ENCODE measurements around the gene BBS1. TPM values are rescaled to one million over a fixed set of nuclear protein-coding genes. Genes with fewer than 3 reads are reported as not detected.

BBS1 gene
- total and polyA plus RNA-seq, 2 donors: 11.0 to 14.1 TPM

DNA sequence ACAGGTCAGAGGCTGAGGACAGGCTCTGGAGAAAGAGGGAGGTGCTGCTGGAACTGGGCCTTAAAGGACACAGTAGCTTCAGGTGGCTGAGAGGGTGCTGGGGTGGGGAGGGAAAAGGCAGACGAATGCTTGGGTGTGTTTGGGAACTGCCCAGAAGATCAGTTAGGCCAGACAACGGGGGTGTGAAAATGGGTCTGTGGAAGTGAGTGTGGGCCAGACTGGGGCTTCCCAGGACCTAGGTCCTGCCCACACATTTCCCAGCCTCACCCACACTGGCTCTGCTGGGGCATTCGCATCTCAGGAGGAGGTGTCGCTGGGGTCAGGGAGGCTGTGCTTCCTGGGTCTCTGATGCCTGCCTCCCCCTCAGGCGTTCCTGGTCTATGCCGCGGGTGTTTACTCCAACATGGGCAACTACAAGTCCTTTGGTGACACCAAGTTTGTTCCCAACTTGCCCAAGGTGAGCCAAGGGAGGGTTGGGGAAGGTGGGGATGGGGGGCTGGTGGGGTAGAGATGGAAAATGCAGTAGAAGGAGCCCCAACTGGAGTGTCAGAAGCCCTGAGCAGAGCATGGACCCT, 25.5 kb upstream of the BBS1 start:
- Histone ChIP-seq H3K27ac (ENCODE audit: low read depth in 1 of 2, low read length in 1 of 2) (no peak overlapping the region), H3K36me3 (ENCODE audit: control insufficient read depth in 2 of 2, insufficient read depth in 2 of 2, low read length in 1 of 2) (peaks cover 17 to 49% of the 10 kb centered on the region in 2 donors), H3K27me3 (ENCODE audit: control insufficient read depth in 2 of 2, insufficient read depth in 1 of 2, low read length in 1 of 2) (no peaks in the 10 kb centered on the region), H3K4me3 (ENCODE audit: low read length in 2 of 2) (no peak overlapping the region), H3K4me1 (ENCODE audit: control insufficient read depth in 2 of 2, insufficient read depth in 2 of 2, low read length in 2 of 2) (peaks cover 5 to 8% of the 10 kb centered on the region in 2 donors), H3K9me3 (ENCODE audit: control insufficient read depth in 2 of 2, insufficient read depth in 1 of 2, low read length in 1 of 2) (no peaks in the 10 kb centered on the region)
- no peak for DNase-seq (ENCODE audit: low read depth in 6 of 9, low spot score in 9 of 9)
- WGBS: 97% methylated on average over 7 of the region's 7 CpGs

DNA sequence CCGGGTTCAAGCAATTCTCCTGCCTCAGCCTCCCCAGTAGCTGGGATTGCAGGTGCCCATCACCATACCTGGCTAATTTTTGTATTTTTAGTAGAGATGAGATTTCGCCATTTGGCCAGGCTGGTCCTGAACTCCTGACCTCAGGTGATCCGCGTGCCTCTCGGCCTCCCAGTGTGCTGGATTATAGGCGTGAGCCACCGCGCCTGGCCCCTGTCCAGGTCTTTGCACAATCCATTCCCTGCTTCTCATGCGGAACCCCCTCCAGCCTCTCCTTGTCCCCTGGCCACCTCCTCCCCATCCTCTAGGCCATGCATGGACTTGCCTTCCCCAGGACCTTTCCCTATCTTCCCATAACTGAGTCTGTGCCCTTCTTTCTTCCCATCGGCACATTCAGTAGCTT, 21.5 kb upstream of the BBS1 start:
- no peak for DNase-seq (ENCODE audit: low read depth in 6 of 9, low spot score in 9 of 9)
- Histone ChIP-seq H3K4me1 (ENCODE audit: control insufficient read depth in 2 of 2, insufficient read depth in 2 of 2, low read length in 2 of 2) (no peaks in the 10 kb centered on the region), H3K4me3 (ENCODE audit: low read length in 2 of 2) (no peak overlapping the region), H3K36me3 (ENCODE audit: control insufficient read depth in 2 of 2, insufficient read depth in 2 of 2, low read length in 1 of 2) (peaks cover 51 to 59% of the 10 kb centered on the region in 2 donors), H3K9me3 (ENCODE audit: control insufficient read depth in 2 of 2, insufficient read depth in 1 of 2, low read length in 1 of 2) (no peaks in the 10 kb centered on the region), H3K27me3 (ENCODE audit: control insufficient read depth in 2 of 2, insufficient read depth in 1 of 2, low read length in 1 of 2) (no peaks in the 10 kb centered on the region), H3K27ac (ENCODE audit: low read depth in 1 of 2, low read length in 1 of 2) (no peak overlapping the region)
- WGBS: 92% methylated on average over 10 of the region's 10 CpGs

DNA sequence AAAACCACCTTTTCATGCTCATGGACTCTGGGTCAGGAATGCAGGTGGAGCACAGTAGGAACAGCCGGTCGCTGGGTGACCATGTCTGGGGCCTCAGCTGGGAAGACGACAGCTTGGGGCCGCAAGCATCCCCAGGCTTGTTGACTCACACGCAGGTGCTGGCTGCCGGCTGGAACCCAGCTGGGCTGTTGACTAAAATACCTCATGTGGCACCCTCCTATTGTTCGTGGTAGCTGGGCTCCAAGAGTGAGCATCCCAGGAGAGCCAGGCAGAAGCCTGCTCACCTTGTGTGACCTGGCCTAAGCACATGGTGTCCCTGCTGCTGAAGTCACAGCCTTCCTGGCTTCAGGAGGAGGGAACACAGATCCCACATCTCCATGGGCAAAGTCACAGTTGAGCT, 20.8 kb upstream of the BBS1 start:
- H3K27me3 ChIP-seq (ENCODE audit: control insufficient read depth in 2 of 2, insufficient read depth in 1 of 2, low read length in 1 of 2): no peaks in the 10 kb centered on the region
- H3K36me3 ChIP-seq (ENCODE audit: control insufficient read depth in 2 of 2, insufficient read depth in 2 of 2, low read length in 1 of 2): peaks cover 56 to 63% of the 10 kb centered on the region in 2 donors
- no peak overlapping the region for H3K4me3 ChIP-seq (ENCODE audit: low read length in 2 of 2)
- DNase-seq (ENCODE audit: low read depth in 6 of 9, low spot score in 9 of 9): no peak
- no peaks in the 10 kb centered on the region for H3K4me1 ChIP-seq (ENCODE audit: control insufficient read depth in 2 of 2, insufficient read depth in 2 of 2, low read length in 2 of 2)
- 97% methylated on average over 7 of the region's 7 CpGs for WGBS
- no peaks in the 10 kb centered on the region for H3K9me3 ChIP-seq (ENCODE audit: control insufficient read depth in 2 of 2, insufficient read depth in 1 of 2, low read length in 1 of 2)
- no peak overlapping the region for H3K27ac ChIP-seq (ENCODE audit: low read depth in 1 of 2, low read length in 1 of 2)

DNA sequence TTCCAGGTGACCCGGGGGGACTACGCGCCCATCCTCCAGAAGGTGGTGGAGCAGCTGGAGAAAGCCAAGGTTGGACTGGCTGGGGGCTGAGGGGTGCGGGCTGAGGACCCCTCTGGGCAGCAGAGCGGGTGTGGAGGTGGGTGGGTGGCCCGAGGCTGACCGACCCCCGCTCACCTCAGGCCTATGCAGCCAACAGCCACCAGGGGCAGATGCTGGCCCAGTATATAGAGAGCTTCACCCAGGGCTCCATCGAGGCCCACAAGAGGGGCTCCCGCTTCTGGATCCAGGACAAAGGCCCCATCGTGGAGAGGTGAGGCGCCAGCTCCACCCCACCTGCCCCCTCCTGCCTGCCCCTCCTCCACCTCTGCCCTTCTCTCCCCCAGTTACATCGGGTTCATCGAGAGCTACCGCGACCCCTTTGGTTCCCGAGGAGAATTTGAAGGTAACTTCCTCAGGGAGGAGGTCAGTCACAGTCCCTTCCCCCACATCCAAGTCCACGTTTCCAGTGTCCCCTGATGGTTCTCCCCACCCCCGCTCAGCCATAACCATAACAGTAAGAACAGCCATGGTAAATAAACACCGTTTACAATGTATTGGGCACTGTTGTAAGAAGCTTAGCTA, 19.0 kb upstream of the BBS1 start:
- no peaks in the 10 kb centered on the region for H3K27me3 ChIP-seq (ENCODE audit: control insufficient read depth in 2 of 2, insufficient read depth in 1 of 2, low read length in 1 of 2)
- H3K27ac ChIP-seq (ENCODE audit: low read depth in 1 of 2, low read length in 1 of 2): no peak overlapping the region
- DNase-seq (ENCODE audit: low read depth in 6 of 9, low spot score in 9 of 9): no peak
- H3K4me1 ChIP-seq (ENCODE audit: control insufficient read depth in 2 of 2, insufficient read depth in 2 of 2, low read length in 2 of 2): no peaks in the 10 kb centered on the region
- H3K36me3 ChIP-seq (ENCODE audit: control insufficient read depth in 2 of 2, insufficient read depth in 2 of 2, low read length in 1 of 2): peaks cover 62 to 66% of the 10 kb centered on the region in 2 donors
- 93% methylated on average over 20 of the region's 20 CpGs for WGBS
- H3K9me3 ChIP-seq (ENCODE audit: control insufficient read depth in 2 of 2, insufficient read depth in 1 of 2, low read length in 1 of 2): no peaks in the 10 kb centered on the region
- H3K4me3 ChIP-seq (ENCODE audit: low read length in 2 of 2): no peak overlapping the region

DNA sequence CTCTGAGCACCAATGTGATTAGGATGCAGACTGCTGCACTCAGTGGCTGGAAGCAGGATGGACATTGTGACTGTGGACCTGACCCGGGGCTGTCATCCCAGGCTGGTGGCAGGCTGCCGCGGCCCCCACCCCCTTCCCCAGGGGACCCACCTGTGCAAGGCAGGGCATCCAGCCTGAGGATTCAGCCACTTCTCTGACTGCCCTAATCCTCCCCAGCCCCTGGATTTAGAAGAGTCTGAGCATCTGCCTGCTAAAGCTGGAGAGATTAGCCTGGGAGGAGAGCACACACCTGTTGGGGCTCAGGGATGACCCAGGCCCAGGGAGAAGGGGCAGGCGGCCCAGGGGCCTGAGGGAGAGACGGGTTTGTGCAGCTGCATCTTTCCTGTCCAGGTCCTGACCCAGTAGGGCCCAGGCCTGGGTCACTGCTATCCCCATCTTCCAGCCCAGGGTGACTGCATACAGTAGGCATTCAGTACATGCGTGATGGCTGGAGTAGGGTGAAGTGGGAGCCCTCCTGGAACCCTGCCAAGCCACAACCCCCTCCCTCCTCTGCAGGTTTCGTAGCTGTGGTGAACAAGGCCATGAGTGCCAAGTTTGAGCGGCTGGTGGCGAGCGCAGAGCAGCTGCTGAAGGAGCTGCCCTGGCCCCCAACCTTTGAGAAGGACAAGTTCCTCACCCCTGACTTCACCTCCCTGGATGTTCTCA, 18.1 kb upstream of the BBS1 start:
- no peak for DNase-seq (ENCODE audit: low read depth in 6 of 9, low spot score in 9 of 9)
- Histone ChIP-seq H3K4me3 (ENCODE audit: low read length in 2 of 2) (no peak overlapping the region), H3K9me3 (ENCODE audit: control insufficient read depth in 2 of 2, insufficient read depth in 1 of 2, low read length in 1 of 2) (no peaks in the 10 kb centered on the region), H3K27ac (ENCODE audit: low read depth in 1 of 2, low read length in 1 of 2) (no peak overlapping the region), H3K36me3 (ENCODE audit: control insufficient read depth in 2 of 2, insufficient read depth in 2 of 2, low read length in 1 of 2) (peaks cover 60 to 72% of the 10 kb centered on the region in 2 donors), H3K27me3 (ENCODE audit: control insufficient read depth in 2 of 2, insufficient read depth in 1 of 2, low read length in 1 of 2) (no peaks in the 10 kb centered on the region), H3K4me1 (ENCODE audit: control insufficient read depth in 2 of 2, insufficient read depth in 2 of 2, low read length in 2 of 2) (no peaks in the 10 kb centered on the region)
- 77% methylated on average over 10 of the region's 10 CpGs for WGBS

DNA sequence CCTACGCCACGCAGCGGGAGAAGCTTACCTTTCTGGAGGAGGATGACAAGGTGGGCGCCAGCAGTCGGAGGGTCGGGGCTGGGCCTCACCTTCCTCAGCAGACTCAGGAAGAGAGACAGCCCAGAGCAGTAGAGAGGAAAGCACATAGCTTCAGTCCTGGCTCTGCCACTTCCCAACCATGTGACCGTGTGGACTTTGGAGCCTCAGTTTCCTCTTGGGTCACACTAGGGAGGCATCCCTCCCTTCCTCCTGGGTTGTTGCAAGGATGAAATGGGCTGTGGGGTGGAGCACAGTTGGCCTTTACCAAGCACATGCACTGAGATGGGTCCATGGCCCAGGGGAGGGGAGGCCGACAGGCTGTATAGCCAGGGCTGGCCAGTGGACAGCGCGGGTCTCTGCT, 17.3 kb upstream of the BBS1 start:
- Histone ChIP-seq H3K9me3 (ENCODE audit: control insufficient read depth in 2 of 2, insufficient read depth in 1 of 2, low read length in 1 of 2) (no peaks in the 10 kb centered on the region), H3K4me3 (ENCODE audit: low read length in 2 of 2) (no peak overlapping the region), H3K36me3 (ENCODE audit: control insufficient read depth in 2 of 2, insufficient read depth in 2 of 2, low read length in 1 of 2) (peaks cover 58 to 71% of the 10 kb centered on the region in 2 donors), H3K4me1 (ENCODE audit: control insufficient read depth in 2 of 2, insufficient read depth in 2 of 2, low read length in 2 of 2) (no peaks in the 10 kb centered on the region), H3K27me3 (ENCODE audit: control insufficient read depth in 2 of 2, insufficient read depth in 1 of 2, low read length in 1 of 2) (no peaks in the 10 kb centered on the region), H3K27ac (ENCODE audit: low read depth in 1 of 2, low read length in 1 of 2) (no peak overlapping the region)
- no peak for DNase-seq (ENCODE audit: low read depth in 6 of 9, low spot score in 9 of 9)
- 97% methylated on average over 10 of the region's 10 CpGs for WGBS

DNA sequence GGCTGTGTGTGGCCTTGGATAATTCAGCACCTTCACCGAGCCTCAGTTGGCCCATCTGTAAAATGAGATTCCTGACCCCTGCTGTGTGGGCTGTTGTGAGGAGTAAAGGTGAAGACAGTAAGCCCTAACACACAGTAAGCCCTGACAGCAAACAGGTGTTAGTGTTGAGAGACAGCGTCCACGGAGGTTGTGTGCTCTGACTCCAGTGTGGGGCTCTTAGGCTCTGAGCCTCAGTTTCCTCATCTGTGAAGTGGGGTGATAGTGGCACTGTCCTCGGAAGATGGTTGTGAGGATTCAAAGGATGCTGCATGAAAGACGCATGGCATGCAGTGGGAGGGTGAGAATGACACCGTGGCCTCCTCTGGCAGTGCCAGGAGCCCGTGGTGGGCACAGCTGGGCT, 16.0 kb upstream of the BBS1 start:
- Histone ChIP-seq H3K4me3 (ENCODE audit: low read length in 2 of 2) (no peak overlapping the region), H3K36me3 (ENCODE audit: control insufficient read depth in 2 of 2, insufficient read depth in 2 of 2, low read length in 1 of 2) (peaks cover 59 to 69% of the 10 kb centered on the region in 2 donors), H3K9me3 (ENCODE audit: control insufficient read depth in 2 of 2, insufficient read depth in 1 of 2, low read length in 1 of 2) (no peaks in the 10 kb centered on the region), H3K27ac (ENCODE audit: low read depth in 1 of 2, low read length in 1 of 2) (no peak overlapping the region), H3K27me3 (ENCODE audit: control insufficient read depth in 2 of 2, insufficient read depth in 1 of 2, low read length in 1 of 2) (no peaks in the 10 kb centered on the region), H3K4me1 (ENCODE audit: control insufficient read depth in 2 of 2, insufficient read depth in 2 of 2, low read length in 2 of 2) (no peaks in the 10 kb centered on the region)
- 98% methylated on average over 7 of the region's 7 CpGs for whole genome bisulfite sequencing
- DNase-seq (ENCODE audit: low read depth in 6 of 9, low spot score in 9 of 9): no peak

DNA sequence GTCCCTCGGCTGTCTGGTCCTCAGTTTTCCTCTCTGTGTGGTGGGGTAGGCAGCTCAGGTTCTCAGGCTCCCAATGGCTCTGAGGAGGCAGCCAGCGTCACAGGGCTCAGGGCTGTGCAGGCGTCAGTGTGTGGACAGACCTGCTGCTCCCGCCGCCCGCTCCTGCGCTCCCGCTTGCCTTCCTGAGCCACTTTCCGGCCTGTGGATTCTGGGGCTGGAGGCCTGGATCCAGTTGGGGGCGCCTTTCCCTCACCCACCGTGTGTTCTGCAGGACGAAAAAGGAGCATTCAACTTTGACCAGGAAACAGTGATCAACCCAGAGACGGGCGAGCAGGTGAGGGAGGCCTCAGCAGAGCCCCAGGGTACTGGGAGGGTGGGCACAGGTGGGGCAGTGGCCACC, 15.5 kb upstream of the BBS1 start:
- no peak overlapping the region for H3K4me3 ChIP-seq (ENCODE audit: low read length in 2 of 2)
- no peaks in the 10 kb centered on the region for H3K27me3 ChIP-seq (ENCODE audit: control insufficient read depth in 2 of 2, insufficient read depth in 1 of 2, low read length in 1 of 2)
- peaks cover 57 to 65% of the 10 kb centered on the region in 2 donors for H3K36me3 ChIP-seq (ENCODE audit: control insufficient read depth in 2 of 2, insufficient read depth in 2 of 2, low read length in 1 of 2)
- DNase-seq (ENCODE audit: low read depth in 6 of 9, low spot score in 9 of 9): no peak
- H3K9me3 ChIP-seq (ENCODE audit: control insufficient read depth in 2 of 2, insufficient read depth in 1 of 2, low read length in 1 of 2): no peaks in the 10 kb centered on the region
- H3K27ac ChIP-seq (ENCODE audit: low read depth in 1 of 2, low read length in 1 of 2): no peak overlapping the region
- H3K4me1 ChIP-seq (ENCODE audit: control insufficient read depth in 2 of 2, insufficient read depth in 2 of 2, low read length in 2 of 2): no peaks in the 10 kb centered on the region
- 98% methylated on average over 14 of the region's 14 CpGs for WGBS

DNA sequence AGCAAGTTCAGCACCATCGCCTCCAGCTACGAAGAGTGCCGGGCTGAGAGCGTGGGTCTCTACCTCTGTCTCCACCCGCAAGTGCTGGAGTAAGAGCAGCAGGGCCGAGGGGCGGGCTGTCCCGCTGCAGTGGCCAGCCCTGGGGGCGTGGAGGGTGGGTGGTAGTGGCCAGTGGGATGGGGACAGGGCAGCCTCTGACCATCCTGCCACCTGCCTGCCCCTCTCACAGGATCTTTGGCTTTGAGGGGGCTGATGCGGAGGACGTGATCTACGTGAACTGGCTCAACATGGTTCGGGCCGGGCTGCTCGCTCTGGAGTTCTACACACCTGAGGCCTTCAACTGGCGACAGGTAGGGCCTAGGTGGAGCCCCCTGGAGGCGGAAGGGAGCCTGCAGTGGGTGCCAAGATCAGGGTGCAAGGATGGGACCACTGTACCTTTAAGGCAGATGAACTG, 15.0 kb upstream of the BBS1 start:
- Histone ChIP-seq H3K9me3 (ENCODE audit: control insufficient read depth in 2 of 2, insufficient read depth in 1 of 2, low read length in 1 of 2) (no peaks in the 10 kb centered on the region), H3K36me3 (ENCODE audit: control insufficient read depth in 2 of 2, insufficient read depth in 2 of 2, low read length in 1 of 2) (peaks cover 57 to 62% of the 10 kb centered on the region in 2 donors), H3K27ac (ENCODE audit: low read depth in 1 of 2, low read length in 1 of 2) (no peak overlapping the region), H3K4me1 (ENCODE audit: control insufficient read depth in 2 of 2, insufficient read depth in 2 of 2, low read length in 2 of 2) (no peaks in the 10 kb centered on the region), H3K4me3 (ENCODE audit: low read length in 2 of 2) (no peak overlapping the region), H3K27me3 (ENCODE audit: control insufficient read depth in 2 of 2, insufficient read depth in 1 of 2, low read length in 1 of 2) (no peaks in the 10 kb centered on the region)
- WGBS: 97% methylated on average over 17 of the region's 17 CpGs
- DNase-seq (ENCODE audit: low read depth in 6 of 9, low spot score in 9 of 9): no peak
